ENCODE measurements around the gene VPS13A.
A peak's percentile ranks its signal among the peaks of the same experiment; 100 is the strongest.

The VPS13A gene

DNA sequence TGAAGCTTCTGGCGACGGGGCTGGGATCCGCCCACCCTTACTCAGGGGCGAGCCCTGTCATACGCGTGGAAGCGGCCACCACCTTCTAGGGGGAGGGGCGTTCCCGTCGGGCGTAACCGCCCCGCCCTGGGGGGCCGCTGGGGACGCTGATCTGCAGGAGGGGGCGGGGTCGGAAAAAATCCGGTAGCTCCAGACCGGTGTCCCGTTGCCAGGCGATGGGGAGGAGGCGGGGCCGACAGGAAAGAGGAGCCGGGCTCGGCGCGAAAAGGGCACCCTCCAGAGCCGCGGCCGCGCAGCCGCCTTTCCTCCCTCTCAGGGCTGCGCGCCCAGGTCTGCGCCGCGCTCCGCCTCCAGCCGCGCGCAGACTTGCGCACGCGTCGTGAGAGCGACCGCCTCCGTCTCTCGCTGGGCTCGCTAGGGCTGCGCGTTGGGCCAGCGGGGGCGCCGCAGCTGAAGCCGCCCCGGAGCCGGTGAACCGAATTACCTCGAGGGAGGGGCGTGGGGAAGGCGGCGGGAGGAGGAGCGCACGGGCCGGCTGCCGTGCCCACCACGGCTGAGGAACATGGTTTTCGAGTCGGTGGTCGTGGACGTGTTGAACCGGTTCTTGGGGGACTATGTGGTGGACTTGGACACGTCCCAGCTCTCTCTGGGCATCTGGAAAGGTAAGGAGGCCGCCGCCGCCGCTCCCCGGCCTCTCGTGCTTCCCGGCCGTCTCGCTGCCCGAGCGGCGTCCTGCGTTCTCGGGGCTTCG, at the start of gene VPS13A:
Gene VPS13A (plus strand): TSS at position 392 of the 751 bp plus-strand sequence. CDS start 171 bp downstream, at position 563.
- peak; percentile 92 to 93 for DNase-seq (ENCODE audit: low read depth in 2 of 2)

DNA sequence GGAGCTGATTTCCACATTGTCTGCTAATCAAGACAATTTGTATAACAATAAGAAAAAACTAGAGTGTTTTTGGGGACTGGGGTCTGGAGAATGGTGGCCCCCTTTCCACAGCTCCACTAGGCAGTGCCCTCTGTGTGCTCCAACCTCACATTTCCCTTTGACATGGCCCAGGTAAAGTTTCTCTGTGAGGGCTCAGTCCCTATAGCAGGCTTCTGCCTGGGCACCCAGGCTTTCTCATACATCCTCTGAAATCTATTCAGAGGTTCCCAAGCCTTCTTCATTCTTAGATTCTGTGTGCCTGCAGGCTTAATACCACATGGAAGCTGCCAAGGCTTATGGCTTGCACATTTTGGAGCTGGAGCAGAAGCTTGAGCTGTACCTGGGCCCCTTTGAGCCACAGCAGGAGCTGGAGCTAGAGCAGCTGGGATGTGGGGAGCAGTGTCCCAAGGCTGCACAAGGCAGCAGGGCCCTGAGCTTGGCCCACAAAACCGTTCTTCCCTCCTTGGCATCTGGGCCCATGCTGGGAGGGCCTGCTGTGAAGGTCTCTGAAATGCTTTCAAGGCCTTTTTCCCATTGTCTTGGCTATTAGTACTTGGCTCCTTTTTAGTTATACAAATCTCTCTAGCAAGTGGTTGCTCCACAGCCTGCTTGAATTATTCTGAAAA, 49.1 kb upstream of the VPS13A start:
- DNase-seq (ENCODE audit: low read depth in 2 of 2): no peak

- no peak for DNase-seq (ENCODE audit: low read depth in 2 of 2)
These were observed 45.9 kb upstream of the VPS13A start for GRCh38 chr9:77131399-77131798.

- DNase-seq (ENCODE audit: low read depth in 2 of 2): no peak
These were observed 44.3 kb upstream of the VPS13A start for GRCh38 chr9:77133011-77133410.

DNA sequence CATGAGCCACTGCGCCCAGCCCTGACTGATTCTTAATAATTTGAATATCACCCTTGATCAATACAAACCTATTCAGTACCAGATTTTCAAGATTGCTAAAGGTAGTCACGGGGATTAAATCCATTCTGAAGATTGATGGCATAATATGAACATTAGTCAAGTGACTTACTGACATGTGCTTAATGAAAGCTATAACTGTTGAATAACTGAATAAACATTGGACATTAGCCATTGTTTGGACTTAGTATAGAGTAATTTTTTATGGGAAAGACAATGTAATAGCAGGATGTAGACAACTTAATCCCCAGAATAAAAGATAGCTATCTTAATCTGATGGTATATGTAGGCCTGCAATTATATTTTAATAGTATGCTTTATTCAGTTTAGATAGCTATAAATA, 35.0 kb upstream of the VPS13A start:
- no peak for DNase-seq (ENCODE audit: low read depth in 2 of 2)

DNA sequence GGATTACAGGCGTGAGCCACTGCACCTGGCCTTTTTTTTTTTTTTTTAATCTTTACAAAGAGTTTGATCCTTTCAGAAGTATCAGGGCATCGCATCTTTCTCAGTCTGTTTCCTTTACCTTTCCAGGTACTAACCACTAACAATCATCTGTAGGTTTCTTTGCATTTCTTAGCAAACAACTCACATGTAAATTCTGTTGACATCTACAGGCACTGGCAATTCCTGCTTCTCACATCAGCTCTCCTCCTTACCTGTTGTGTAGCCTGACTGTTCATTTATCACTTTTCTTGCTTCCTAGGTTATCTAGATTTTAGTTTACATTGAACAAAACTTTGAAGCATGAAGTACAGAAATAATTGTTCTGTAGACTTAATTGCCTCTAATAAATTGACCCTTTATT, 27.5 kb upstream of the VPS13A start:
- DNase-seq (ENCODE audit: low read depth in 2 of 2): no peak

DNA sequence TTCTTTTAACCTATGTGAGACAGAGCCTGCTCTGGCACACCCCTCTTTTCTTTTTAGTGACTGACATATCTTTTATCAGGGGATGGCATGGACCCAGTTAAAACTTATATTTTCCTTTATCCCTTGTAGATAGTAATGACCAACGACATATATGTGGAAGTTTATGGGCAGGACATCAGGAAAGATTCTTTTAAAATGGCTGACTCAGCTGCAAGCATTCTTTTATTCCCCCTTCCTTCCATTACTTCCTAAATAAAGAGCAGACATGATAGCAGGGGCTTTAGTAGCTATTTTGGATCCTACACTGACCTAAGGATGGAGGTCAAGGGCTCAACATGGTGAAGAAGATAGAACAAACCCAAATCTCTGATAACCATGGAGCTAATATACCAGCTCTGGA, 25.0 kb upstream of the VPS13A start:
- DNase-seq (ENCODE audit: low read depth in 2 of 2): no peak

DNA sequence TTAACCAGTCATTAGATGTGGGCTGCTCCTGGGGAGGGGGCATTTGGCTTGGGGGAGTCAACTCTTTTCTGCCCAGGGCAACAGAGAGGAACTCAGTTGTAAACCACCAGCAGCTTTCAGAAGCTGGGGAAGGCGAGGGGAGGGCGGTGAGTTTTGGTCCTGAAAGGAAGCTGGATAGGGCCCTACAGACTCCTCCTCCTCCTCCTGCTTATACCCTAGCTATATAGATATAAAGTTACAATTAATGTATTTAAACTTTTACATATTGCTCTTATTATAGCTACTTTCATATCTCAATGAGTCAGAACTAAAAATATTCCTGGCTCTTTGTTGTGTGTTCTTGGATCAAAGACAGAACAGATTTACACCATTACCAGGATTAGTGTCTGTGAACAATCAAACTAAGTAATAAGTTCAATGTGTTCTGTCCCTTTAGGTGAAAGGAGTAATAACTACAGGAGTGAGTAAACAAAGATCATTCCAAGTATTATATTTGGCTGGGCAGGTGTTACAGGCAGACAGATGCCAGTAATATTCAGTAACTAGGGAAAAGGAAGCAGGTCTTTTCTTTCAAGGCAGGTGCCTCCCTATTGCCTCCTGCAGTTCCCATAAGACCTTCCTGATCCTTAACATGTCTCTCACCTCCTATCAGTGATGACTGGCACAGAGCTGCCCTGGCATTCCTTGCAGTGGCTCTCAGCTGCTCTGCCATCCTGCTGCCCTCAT, 20.5 kb upstream of the VPS13A start:
- DNase-seq (ENCODE audit: low read depth in 2 of 2): no peak

- no peak for DNase-seq (ENCODE audit: low read depth in 2 of 2)
These were observed 18.4 kb upstream of the VPS13A start for GRCh38 chr9:77158772-77159513.

GRCh38 chr9:77161191-77161590, 16.1 kb upstream of the VPS13A start:
- no peak for DNase-seq (ENCODE audit: low read depth in 2 of 2)

DNA sequence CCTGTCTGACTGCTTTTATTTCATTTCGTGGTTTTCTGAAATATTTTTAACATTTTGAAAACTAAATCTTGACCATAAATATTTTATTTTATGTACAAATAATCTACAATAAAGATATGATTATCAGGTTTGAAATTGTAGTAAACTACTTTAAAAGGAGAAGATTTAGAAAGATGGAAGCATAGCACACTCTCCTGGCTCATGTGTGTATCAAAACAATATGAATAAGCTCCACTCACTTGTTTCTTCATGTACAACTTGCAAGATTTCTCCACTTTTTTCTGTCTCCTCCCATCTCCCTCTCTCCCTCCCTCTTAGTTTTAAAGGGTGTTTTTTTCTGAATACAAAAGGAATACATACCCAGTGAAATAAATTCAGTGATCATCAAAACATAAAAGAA, 15.4 kb upstream of the VPS13A start:
- DNase-seq (ENCODE audit: low read depth in 2 of 2): no peak

GRCh38 chr9:77162366-77162765, 15.0 kb upstream of the VPS13A start:
- DNase-seq (ENCODE audit: low read depth in 2 of 2): no peak

GRCh38 chr9:77163884-77164283, 13.4 kb upstream of the VPS13A start:
- no peak for DNase-seq (ENCODE audit: low read depth in 2 of 2)

GRCh38 chr9:77166193-77166592, 11.1 kb upstream of the VPS13A start:
- DNase-seq (ENCODE audit: low read depth in 2 of 2): no peak

GRCh38 chr9:77170991-77171699, 6.2 kb upstream of the VPS13A start:
- DNase-seq (ENCODE audit: low read depth in 2 of 2): no peak

GRCh38 chr9:77175151-77175550, 2.2 kb upstream of the VPS13A start:
- DNase-seq (ENCODE audit: low read depth in 2 of 2): no peak

- DNase-seq (ENCODE audit: low read depth in 2 of 2): no peak
These were observed 1.2 kb upstream of the VPS13A start for GRCh38 chr9:77176106-77176505.

DNA sequence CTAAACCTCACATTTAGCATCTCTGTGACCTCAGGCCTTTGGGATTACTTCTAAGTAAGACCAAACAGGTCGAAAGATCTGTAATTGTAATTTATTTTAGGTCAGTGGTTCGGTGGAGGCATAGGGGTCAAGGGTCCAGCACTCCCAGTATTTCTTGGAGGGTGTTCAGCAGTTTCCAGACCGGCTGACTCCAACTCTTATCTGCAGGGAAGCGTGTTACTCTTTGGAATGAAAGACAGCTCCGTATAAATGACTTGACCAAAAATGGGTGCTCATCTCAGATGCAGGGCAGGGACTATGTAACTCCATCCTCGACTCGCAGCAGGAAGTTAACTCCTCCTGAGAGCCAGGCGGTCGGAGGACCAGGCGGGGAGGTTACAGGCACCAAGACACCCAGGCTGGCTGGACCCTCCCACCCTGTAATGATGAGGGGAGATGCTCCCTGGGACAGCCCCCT, 620 bp upstream of the VPS13A start:
- no peak for DNase-seq (ENCODE audit: low read depth in 2 of 2)

- peak; percentile 30 to 35 for DNase-seq (ENCODE audit: low read depth in 2 of 2)
These were observed 810 bp downstream of the VPS13A start for GRCh38 chr9:77177894-77178794.

- DNase-seq (ENCODE audit: low read depth in 2 of 2): no peak
These were observed 2.7 kb downstream of the VPS13A start for GRCh38 chr9:77180056-77180455.
